Small intestine (tissue), 16 donors: ENCODE data around the gene ANKRD34B. TPM values are rescaled to one million over a fixed set of nuclear protein-coding genes. Genes with fewer than 3 reads are reported as not detected.

Experiments used
- DNase-seq, 2 donors: peaks; one replicate each; pipeline versions ENCODE4 v3.0.0 to v3.0.0-alpha.2; 2013
- FAIRE-seq: peaks from 2 replicates; lab custom pipeline; 2012; peaks lifted over from hg19 to GRCh38; lab: Jason Lieb, UNC
- H3K27ac ChIP-seq, 3 donors: one replicate each; pipeline ENCODE4 v1.5.1; 2013; ENCODE audit warnings: low read length in 2 of 3, mild to moderate bottlenecking in 2 of 3, control low read depth in 1 of 3, inconsistent platforms in 1 of 3, low read depth in 1 of 3, moderate library complexity in 1 of 3
- H3K27me3 ChIP-seq, 3 donors: one replicate each; pipeline ENCODE4 v1.6.1; 2013; ENCODE audit warnings: low read length in 3 of 3, inconsistent platforms in 1 of 3; ENCODE audit not compliant: control insufficient read depth in 3 of 3, insufficient read depth in 3 of 3
- H3K36me3 ChIP-seq, 3 donors: one replicate each; pipeline ENCODE4 v1.6.1; 2013; ENCODE audit warnings: low read length in 3 of 3, inconsistent platforms in 1 of 3, low read depth in 1 of 3, mild to moderate bottlenecking in 1 of 3, moderate library complexity in 1 of 3; ENCODE audit not compliant: control insufficient read depth in 3 of 3, insufficient read depth in 2 of 3
- H3K4me1 ChIP-seq, 3 donors: one replicate each; pipeline ENCODE4 v1.6.1; 2013; ENCODE audit warnings: low read length in 2 of 3, inconsistent platforms in 1 of 3, low read depth in 1 of 3, mild to moderate bottlenecking in 1 of 3, moderate library complexity in 1 of 3; ENCODE audit not compliant: control insufficient read depth in 3 of 3, insufficient read depth in 2 of 3
- H3K4me3 ChIP-seq, 3 donors: one replicate each; pipeline ENCODE4 v1.5.1; 2013; ENCODE audit warnings: low read length in 3 of 3, control low read depth in 1 of 3, inconsistent platforms in 1 of 3, low read depth in 1 of 3, mild to moderate bottlenecking in 1 of 3, moderate library complexity in 1 of 3
- H3K9me3 ChIP-seq, 2 donors: one replicate each; pipeline ENCODE4 v1.6.1; 2013; ENCODE audit warnings: low read depth in 1 of 2, low read length in 1 of 2; ENCODE audit not compliant: control insufficient read depth in 2 of 2, insufficient read depth in 1 of 2
- WGBS, 3 donors: extraction: QIAGEN DNeasy Blood & Tissue Kit; methylation state at CpG; one replicate each; pipeline ENCODE4 v1.1.7; 2013; 5-methylcytosine and 5-hydroxymethylcytosine counted together
- long read RNA-seq, 10 donors: transcript quantifications; one replicate each; lab custom pipeline, GENCODE V29; 2026
- polyA plus RNA-seq, 4 donors: library from polyadenylated mRNA; stranded (reverse) in 3 of 4; unstranded in 1 of 4; fragments of 200-250 nt in 3 of 4; fragments of 120-200 nt in 1 of 4; gene quantifications; one replicate each; pipeline versions ENCODE4 v1.2.1 to v1.2.3, GENCODE V29; 2013
- donor health status: healthy with polysubstance abuse.
- donor health status: control.
- donor health status: control.
- donor health status: Bipolar disorder and iron deficiency.
- donor health status: healthy.

ANKRD34B gene
- polyA plus RNA-seq = not detected
- long read RNA-seq, donor 1 = 0 reads
- long read RNA-seq, donor 2 = 0 reads
- long read RNA-seq, donor 3 = 0 reads
- long read RNA-seq, donor 4 = 0 reads
- long read RNA-seq, donor 5 = 0 reads
- long read RNA-seq, donor 6 = 0 reads
- long read RNA-seq, donor 7 = 0 reads
- long read RNA-seq, donor 8 = 0 reads
- long read RNA-seq, donor 9 = 0 reads
- long read RNA-seq, donor 10 = 0 reads

DNA sequence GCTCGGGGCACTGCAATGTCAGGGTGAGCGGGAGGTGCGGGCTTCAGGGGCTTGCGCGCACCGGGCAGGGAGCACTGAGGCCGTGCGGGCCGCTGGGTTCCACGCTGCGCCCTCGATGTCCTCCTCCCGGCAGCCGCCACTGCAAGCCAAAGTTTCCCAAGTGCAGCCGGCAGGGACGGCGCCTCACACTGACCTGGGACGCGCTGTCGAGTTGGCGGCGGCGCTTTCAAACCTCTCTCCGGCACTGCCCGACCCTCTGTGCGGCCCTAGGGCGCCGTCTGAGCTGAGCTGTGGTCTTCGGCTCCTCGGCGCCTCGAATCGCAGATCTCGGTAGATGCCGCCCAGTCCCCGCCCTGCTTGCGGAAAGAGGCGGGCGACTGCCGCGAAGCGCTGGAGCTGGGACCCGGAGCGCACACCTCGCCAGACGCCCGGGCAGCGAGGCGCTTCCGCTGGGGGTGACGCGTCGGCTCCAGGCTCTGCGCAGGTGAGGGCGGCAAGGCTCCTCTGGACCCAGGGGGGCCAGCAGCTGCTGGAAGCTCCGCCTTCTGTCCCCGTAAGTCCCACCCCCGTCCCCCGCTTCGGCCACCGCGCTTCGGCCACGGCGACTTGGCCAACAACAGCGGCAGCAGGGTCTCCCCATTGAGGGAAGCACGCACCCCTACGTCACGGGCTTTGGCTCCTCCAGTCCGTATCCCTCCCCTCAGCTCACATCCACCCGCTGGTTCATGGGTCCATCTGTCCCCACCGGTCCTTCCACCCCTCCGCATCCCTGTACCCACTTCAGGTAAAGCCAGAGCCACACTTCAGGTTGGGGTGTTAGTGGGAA lies at the start of gene ANKRD34B:
TSS of gene ANKRD34B (minus strand) at position 320 of the 826 bp plus-strand sequence. CDS start 10,261 bp downstream, outside the sequence.
- peak in 1 of 2 donors; percentile 37 for DNase-seq
- 2 to 5% (median 5%) methylated on average over 49 to 73 of the region's 73 CpGs for WGBS, 3 donors

DNA sequence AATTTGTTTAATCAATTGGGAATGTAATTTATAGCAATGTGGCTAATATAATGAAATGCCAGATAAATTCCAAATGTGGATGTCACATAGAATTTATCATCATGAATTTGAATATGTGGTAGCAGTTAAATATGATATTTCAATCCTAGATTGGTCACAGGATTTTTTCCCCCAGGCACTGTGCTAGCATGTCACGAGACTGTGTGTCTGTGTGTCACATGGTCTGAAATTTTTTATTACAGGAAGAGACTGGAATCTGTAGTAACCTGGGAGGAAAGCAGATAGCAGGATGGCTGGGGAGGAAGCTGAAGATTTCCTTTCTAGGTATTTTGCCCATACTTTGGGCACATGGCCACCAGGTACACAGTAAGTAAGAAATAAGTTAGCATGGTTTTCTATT lies 49.0 kb upstream of the ANKRD34B start:
- WGBS, 3 donors = 73 to 90% (median 76%) methylated on average over 1 of the region's 1 CpG
- peak in 1 of 2 donors; percentile 63 for DNase-seq
- Histone ChIP-seq H3K9me3 (no peaks in the 10 kb centered on the region), H3K27me3 (no peaks in the 10 kb centered on the region), H3K4me3 (no peak overlapping the region), H3K4me1 (peaks cover 0 to 5% (median 0%) of the 10 kb centered on the region in 3 donors), H3K27ac (no peak overlapping the region), H3K36me3 (no peaks in the 10 kb centered on the region)
- no peak for FAIRE-seq

More for the DNA sequence above, at the start of gene ANKRD34B:
- Histone ChIP-seq H3K9me3 (no peaks in the 10 kb centered on the region), H3K4me1 (peaks cover 0 to 8% (median 0%) of the 10 kb centered on the region in 3 donors), H3K36me3 (no peaks in the 10 kb centered on the region), H3K4me3 (peak within 1 kb of the TSS in 2 of 3 donors; percentile 7 to 48), H3K27me3 (peaks cover 19 to 58% (median 34%) of the 10 kb centered on the region in 3 donors), H3K27ac (no peak within 1 kb of the TSS)
- no peak for FAIRE-seq

DNA sequence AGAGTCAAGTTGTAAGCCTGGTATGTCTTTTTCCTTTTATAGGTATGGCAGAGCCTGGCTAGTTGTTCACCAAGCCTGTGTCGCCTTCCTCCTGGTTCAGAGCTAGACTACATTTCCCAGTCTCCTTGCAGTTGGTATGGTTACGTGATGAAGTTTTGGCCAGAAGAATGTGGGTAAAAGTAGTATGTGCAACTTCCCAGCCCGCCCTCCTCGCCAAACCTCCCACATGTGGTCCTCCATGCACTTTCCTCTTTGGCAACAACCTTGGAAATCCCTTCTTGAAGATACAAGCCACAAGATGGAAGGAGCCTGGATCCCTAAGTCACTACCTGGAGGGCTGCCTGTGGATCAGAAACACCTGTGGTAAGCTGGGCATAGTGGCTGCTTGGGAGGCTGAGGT lies 48.4 kb upstream of the ANKRD34B start:
- 97 to 98% (median 98%) methylated on average over 4 of the region's 4 CpGs for WGBS, 3 donors
- no peak for FAIRE-seq
- H3K27ac ChIP-seq = no peak overlapping the region

DNA sequence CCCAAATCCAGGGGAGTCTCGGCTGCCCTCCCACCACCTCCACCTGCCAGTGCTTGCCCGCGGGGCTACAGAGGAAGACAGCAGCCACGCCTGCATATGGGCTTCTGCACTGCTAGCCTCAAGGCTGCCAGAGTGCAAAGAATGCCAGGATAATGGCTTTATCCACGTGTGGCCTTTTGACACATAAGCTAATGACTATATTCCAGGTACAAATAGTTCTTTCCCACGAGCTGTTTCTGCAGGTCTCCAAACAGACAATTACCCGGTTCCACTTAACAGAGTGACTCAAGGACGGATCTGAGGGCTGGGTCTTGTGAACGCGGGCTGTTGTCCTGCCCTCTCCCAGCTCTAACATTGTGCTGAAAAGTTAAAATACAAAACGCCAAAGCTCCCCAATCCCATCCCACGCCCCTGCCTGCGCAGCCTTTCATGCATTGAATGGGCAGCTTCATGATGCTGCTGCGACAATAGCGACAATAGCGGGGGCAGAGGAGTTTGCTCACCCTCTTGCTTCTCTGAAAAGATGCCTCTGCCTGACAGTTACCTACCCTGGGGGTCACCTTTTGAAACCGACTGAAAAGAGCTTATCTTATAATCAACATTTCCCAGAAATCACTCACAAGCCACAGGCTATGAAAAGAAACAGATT lies 45.3 kb upstream of the ANKRD34B start:
- Histone ChIP-seq H3K9me3 (peaks cover 0 to 3% of the 10 kb centered on the region in 2 donors), H3K4me1 (no peaks in the 10 kb centered on the region), H3K27ac (no peak overlapping the region), H3K36me3 (no peaks in the 10 kb centered on the region), H3K27me3 (no peaks in the 10 kb centered on the region), H3K4me3 (no peak overlapping the region)
- no peak for DNase-seq
- whole genome bisulfite sequencing, 3 donors = 83 to 84% (median 84%) methylated on average over 17 of the region's 17 CpGs
- no peak for FAIRE-seq

More for the DNA sequence above, 48.4 kb upstream of the ANKRD34B start:
- H3K27me3 ChIP-seq = no peaks in the 10 kb centered on the region
- no peaks in the 10 kb centered on the region for H3K9me3 ChIP-seq
- H3K36me3 ChIP-seq = no peaks in the 10 kb centered on the region
- H3K4me1 ChIP-seq = peaks cover 0 to 1% (median 0%) of the 10 kb centered on the region in 3 donors
- H3K4me3 ChIP-seq = no peak overlapping the region
- DNase-seq = no peak

DNA sequence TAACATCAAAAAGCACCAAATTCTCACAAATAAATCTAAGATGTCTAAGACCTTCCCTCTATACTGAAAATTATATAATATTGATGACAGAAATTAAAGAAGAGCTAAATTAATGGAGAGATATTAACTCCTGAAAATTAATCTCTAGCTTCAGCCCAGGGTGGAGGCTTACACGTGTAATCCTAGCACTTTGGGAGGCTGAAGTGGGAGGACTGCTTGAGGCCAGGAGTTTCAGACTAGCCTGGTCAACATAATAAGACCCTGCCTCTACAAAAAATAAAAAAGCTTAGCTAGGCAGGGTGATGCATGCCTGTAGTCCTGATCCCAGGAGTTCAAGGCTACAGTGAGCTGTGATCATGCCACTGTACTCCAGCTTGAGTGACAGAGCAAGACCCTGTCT lies 39.6 kb upstream of the ANKRD34B start:
- FAIRE-seq (no peak), DNase-seq (no peak)
- Histone ChIP-seq H3K9me3 (peaks cover 0 to 6% of the 10 kb centered on the region in 2 donors), H3K4me3 (no peak overlapping the region), H3K27me3 (no peaks in the 10 kb centered on the region), H3K4me1 (no peaks in the 10 kb centered on the region), H3K27ac (no peak overlapping the region), H3K36me3 (no peaks in the 10 kb centered on the region)
- 88 to 94% (median 89%) methylated on average over 1 of the region's 1 CpG for WGBS, 3 donors

DNA sequence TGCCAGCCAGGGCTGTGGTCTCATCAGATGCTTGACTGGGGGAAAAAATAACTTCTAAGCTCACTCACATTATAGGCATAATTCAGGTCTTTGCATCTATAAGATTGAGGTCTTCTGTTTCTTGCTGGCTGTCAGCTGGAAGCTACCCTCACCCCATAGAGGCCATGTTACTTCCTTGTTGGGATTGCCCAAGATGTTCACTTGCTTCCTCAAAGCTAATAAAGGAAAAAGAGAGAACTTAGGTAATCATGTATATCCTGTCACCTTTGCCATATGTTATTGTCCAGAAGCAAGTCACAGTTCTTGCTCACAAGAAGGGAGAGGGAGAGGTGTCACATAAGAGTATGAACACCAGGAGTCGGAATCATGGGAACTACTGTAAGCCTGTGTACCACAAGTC lies 38.7 kb upstream of the ANKRD34B start:
- no peak for FAIRE-seq
- H3K27ac ChIP-seq = no peak overlapping the region
- H3K4me1 ChIP-seq = no peaks in the 10 kb centered on the region
- no peak overlapping the region for H3K4me3 ChIP-seq
- no peaks in the 10 kb centered on the region for H3K36me3 ChIP-seq
- peaks cover 0 to 6% of the 10 kb centered on the region in 2 donors for H3K9me3 ChIP-seq
- no peaks in the 10 kb centered on the region for H3K27me3 ChIP-seq
- 86 to 100% (median 93%) methylated on average over 1 of the region's 1 CpG for WGBS, 3 donors
- DNase-seq = no peak

DNA sequence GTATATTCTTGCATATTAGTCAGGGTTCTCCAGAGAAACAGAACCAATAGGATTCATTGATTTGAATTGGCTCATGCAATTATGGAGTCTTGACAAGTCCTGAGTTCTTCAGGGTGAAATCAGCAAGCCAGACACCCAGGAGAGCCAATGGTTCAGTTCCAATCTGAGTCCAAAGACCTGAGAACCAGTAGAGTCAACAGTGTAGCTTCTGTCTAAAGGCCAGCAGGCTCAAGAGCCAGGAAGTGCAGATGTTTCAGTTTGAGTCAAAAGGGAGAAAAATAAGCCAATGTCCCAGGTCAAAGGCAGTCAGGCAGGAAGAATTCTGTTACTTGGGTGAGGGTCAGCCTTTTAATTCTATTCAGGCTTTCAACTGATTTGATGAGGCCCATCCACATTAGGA lies 37.8 kb upstream of the ANKRD34B start:
- DNase-seq (peak in 1 of 2 donors; percentile 30), FAIRE-seq (no peak)
- H3K4me3 ChIP-seq = no peak overlapping the region
- H3K4me1 ChIP-seq = no peaks in the 10 kb centered on the region
- no peak overlapping the region for H3K27ac ChIP-seq
- no peaks in the 10 kb centered on the region for H3K27me3 ChIP-seq
- H3K9me3 ChIP-seq = peaks cover 0 to 6% of the 10 kb centered on the region in 2 donors
- H3K36me3 ChIP-seq = no peaks in the 10 kb centered on the region

DNA sequence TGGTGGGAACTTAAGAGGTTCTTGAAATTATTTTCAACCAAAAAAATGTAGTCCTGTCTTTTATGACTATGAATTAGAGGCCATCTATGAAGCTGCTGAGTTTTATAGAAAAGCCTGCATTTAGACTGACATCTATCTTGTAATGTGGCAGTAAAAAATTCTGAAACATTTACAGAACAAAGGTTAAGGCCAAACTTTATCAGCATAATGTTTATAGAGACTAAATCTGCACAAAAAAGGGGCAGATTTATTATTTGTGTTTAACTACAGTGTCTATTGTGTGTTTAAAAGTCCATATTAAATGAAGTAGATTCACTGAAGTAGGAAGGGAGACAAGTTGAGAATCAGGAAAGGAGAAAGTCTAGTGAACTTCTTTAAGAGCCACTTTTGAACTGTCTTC lies 37.3 kb upstream of the ANKRD34B start:
- H3K4me1 ChIP-seq = no peaks in the 10 kb centered on the region
- FAIRE-seq (no peak), DNase-seq (no peak)
- no peak overlapping the region for H3K4me3 ChIP-seq
- peaks cover 0 to 6% of the 10 kb centered on the region in 2 donors for H3K9me3 ChIP-seq
- H3K27me3 ChIP-seq = no peaks in the 10 kb centered on the region
- no peaks in the 10 kb centered on the region for H3K36me3 ChIP-seq
- H3K27ac ChIP-seq = no peak overlapping the region
